GM04504 (cell line): ENCODE measurements around the gene AKNA.
"Not testable (repeated sequence)": the region's sequence is repeated elsewhere in the genome, so short reads cannot be mapped to it uniquely, and the experiment has no call there.

Experiments used
- DNase-seq: peaks from one replicate; pipeline ENCODE4 v3.0.0-alpha.2; 2012; ENCODE audit warnings: low read depth

AKNA gene

GRCh38 chr9:114322831-114323531, 64.8 kb downstream of the AKNA start, which contains the start of gene ORM1:
Gene ORM1, plus strand, starts transcription at chr9:114323098. Its CDS starts 36 bp downstream, at chr9:114323134.
- not testable (repeated sequence) for DNase-seq

GRCh38 chr9:114322160-114322818, 65.5 kb downstream of the AKNA start:
- not testable (repeated sequence) for DNase-seq

DNA sequence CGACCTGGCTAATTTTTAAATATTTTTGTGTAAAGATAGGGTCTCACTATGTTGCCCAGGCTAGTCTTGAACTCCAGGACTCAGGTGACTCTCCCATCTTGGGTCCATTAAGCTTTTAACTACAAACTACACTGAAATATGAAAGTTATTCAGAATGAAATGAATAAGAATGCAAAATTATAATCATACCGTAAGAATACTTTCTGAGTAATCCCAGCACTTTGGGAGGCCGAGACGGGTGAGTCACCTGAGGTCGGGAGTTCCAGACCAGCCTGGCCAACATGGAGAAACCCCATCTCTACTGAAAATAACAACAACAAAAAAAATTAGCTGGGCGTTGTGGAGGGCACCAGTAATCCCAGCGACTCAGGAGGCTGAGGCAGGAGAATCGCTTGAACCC, 66.0 kb downstream of the AKNA start:
- no peak for DNase-seq

DNA sequence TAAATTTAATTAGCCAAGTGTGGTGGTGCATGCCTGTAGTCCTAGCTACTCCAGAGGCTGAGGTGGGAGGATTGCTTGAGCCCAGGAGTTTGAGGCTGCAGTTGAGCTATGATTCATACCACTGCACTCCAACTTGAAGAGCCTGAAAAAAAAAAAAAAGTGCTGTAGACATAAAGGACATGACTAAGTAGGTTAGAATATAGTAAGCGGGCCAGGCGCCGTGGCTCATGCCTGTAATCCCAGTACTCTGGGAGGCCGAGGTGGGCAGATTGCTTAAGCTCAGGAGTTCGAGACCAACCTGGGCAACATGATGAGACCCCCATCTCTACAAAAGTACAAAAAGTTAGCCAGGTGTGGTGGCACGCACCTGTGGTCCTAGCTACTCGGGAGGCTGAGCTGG, 67.1 kb downstream of the AKNA start:
- not testable (repeated sequence) for DNase-seq

DNA sequence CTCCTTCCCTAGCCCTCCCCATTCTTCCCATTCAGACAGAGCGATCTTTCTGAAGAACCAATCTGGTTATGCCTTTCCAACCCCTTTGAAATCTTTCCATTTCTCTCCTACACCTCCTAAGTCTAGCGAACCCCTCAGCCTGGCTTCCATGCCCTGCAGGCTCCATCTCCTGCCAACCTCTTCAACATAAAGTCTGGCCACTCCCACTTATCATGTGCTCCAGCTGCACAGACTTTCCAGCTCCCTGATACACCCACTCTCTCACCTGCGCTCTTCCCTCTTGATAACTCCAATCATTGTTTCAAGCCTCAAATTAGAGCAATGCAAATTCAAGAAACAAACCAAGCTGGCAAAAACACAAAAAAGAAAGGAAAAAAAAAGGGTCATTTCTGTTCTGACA, 68.6 kb downstream of the AKNA start:
- DNase-seq = no peak

DNA sequence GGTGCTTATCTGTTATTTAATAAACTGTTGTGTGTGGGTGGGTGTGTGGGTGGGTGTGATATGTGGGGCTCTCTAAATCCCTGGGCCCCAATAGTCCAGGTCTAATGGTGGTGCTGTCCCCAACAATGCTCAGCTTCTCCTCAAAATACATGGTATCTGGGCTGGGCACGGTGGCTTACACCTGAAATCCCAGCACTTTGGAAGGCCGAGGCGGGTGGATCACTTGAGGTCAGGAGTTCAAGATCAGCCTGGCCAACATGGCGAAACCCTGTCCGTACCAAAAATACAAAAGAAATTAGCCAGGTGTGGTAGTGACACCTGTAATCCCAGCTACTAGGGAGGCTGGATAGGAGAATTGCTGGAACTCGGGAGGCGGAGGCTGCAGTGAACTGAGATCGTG, 69.4 kb downstream of the AKNA start:
- no peak for DNase-seq

GRCh38 chr9:114317665-114318357, 70.0 kb downstream of the AKNA start:
- DNase-seq = peak; percentile 51

- DNase-seq = no peak
Measured at GRCh38 chr9:114316605-114317230, 71.1 kb downstream of the AKNA start.

GRCh38 chr9:114315723-114316363, 71.9 kb downstream of the AKNA start:
- no peak for DNase-seq

GRCh38 chr9:114314881-114315722, 72.7 kb downstream of the AKNA start:
- DNase-seq = no peak

- no peak for DNase-seq
Measured at GRCh38 chr9:114314256-114314867, 73.4 kb downstream of the AKNA start.

GRCh38 chr9:114313186-114313585, 74.6 kb downstream of the AKNA start:
- no peak for DNase-seq

- no peak for DNase-seq
Measured at GRCh38 chr9:114312513-114312875, 75.3 kb downstream of the AKNA start.

DNA sequence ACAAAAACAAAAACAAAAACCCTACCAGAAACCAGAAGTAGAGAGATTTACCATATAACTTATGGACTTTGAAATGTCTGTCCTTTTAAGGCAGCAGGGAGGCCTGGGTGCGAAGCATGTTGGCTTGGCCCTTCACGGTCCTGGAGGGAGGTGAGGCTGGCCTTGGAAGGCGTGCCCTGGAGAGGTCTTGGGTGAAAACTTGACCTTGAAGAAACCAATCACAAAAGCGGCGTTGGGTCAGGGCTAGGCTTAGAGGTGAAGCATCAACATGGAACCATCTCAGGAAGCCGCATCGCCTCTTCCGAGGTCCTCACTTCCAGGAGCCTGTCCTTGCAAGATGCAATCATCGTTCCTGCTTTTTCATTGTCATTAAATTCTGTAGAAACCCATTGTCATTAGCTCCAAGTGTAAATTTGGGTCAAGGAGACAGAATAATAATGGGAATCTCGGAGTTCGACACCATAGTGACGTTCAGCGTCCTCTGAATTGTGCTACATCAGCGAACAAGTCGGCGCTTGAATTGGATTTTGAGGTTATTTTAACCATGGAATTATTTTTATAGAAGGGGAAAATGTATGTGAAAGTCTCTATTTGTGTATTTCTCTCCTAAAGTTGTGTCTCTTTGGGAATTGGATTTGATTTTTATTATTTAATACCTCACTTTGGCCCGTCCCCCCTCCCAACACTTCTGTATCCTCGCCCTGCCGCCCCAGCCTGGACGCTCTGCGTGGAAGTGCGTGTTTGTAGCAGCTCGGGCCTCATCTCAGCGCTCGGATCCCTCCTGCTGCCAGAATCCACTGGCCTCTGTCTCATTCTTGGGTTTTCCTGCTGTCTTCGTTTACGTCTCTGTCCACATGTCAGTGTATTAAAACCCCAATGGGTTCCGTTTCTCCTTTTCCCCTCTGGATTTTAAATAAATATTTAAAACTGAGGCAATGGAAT, 75.9 kb downstream of the AKNA start:
- DNase-seq = no peak

GRCh38 chr9:114310471-114311450, 77.0 kb downstream of the AKNA start:
- no peak for DNase-seq

GRCh38 chr9:114309096-114309495, 78.7 kb downstream of the AKNA start:
- no peak for DNase-seq

DNA sequence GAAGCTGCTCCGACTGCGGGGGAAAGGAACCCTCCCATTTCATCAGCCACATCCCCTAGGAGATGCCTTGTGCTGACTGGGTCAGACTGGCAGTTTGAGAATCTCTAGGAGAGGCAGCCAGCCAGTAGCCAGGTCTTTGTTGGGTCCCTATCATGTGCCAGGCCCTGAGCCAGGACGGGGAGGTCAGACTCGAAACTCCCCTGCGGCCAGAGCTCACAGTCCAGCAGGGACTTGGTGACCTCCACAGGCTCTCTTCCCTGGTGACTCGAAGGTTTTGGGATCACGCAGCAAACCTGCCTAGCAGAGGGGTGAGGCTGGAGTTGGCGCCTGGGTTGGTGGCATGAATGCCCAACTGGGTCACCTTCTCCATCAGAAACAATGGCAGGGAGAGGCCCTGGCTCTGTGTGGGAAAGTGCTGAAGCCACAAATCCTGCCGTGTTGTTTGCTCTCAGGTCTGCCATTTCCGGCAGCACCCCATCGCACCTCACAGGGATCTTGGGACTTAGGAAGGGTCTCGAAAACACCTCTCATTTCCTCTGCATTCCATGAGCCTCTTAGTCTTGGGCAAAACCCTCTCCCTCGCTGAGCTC, 79.3 kb downstream of the AKNA start:
- DNase-seq = no peak

DNA sequence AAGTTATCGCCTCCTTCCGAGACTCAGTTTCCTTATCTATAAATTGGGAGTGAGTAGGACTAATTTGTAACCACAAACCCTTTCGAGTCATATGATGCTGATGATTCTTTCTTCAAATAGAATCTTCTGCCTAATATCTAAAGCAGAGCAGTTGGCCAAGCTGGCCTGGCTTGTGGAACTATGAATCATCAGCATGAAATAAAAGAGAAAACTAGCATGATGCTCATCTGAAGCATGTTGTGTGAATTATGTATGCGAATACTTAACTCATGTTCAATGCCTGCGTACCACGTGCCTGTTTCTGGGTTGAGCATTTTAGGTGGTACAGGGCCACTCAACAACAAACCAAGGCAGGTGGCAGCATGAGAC, 79.9 kb downstream of the AKNA start:
- no peak for DNase-seq
